HepG2 (cell line): Measurements from ENCODE around the gene KCTD6. TPM values are rescaled to one million over a fixed set of nuclear protein-coding genes. Genes with fewer than 3 reads are reported as not detected.

Experiments
- ATF1 ChIP-seq: IDR thresholded peaks from 2 replicates; pipeline ENCODE4 v1.6.1; 2016; ENCODE audit warnings: mild to moderate bottlenecking, control low read depth
- BORCS8-MEF2B ChIP-seq: sonication (generic); formaldehyde crosslinking; IDR thresholded peaks from 2 replicates; pipeline ENCODE4 v1.8.0; 2022; ENCODE audit warnings: mild to moderate bottlenecking, missing genetic modification reagents
- BRD4 ChIP-seq: sonication (generic); formaldehyde crosslinking; IDR thresholded peaks from 2 replicates; pipeline ENCODE4 v1.4.0; 2020; ENCODE audit warnings: missing genetic modification reagents
- ESRRA ChIP-seq: sonication (generic); formaldehyde crosslinking; IDR thresholded peaks from 2 replicates; pipeline ENCODE4 v1.5.1; 2020; ENCODE audit warnings: mild to moderate bottlenecking, low read depth, missing genetic modification reagents
- GATA4 ChIP-seq: sonication (generic); IDR thresholded peaks from 2 replicates; pipeline ENCODE4 v1.6.1; 2016; ENCODE audit warnings: antibody characterized with exemption, low read depth, borderline replicate concordance
- HNF4A ChIP-seq: sonication (generic); formaldehyde crosslinking; IDR thresholded peaks from 2 replicates; pipeline ENCODE4 v1.4.0; 2020; ENCODE audit warnings: missing genetic modification reagents
- HNRNPH1 ChIP-seq: fragments of 200-400 bp; formaldehyde crosslinking; optimal IDR thresholded peaks from 2 replicates; pipeline ENCODE3; 2017; ENCODE audit warnings: mild to moderate bottlenecking, low read depth, low read length
- HOXA7 ChIP-seq: sonication (generic); formaldehyde crosslinking; IDR thresholded peaks from 2 replicates; pipeline ENCODE4 v1.8.1; 2022; ENCODE audit warnings: mild to moderate bottlenecking, missing genetic modification reagents, moderate library complexity
- KDM5B ChIP-seq: sonication (generic); formaldehyde crosslinking; IDR thresholded peaks from 2 replicates; pipeline ENCODE4 v1.4.0; 2020; ENCODE audit warnings: missing genetic modification reagents, mild to moderate bottlenecking, borderline replicate concordance
- PHF8 ChIP-seq: sonication (generic); formaldehyde crosslinking; IDR thresholded peaks from 2 replicates; pipeline ENCODE4 v1.5.0; 2020; ENCODE audit warnings: missing genetic modification reagents
- POLR2AphosphoS5 ChIP-seq: IDR thresholded peaks from 2 replicates; pipeline ENCODE4 v1.6.1; 2012; ENCODE audit warnings: low read depth, low read length
- POLR2G ChIP-seq: fragments of 200-400 bp; formaldehyde crosslinking; IDR thresholded peaks from 2 replicates; pipeline ENCODE4 v1.6.1; 2018; ENCODE audit warnings: mild to moderate bottlenecking, low read depth, low read length, moderate library complexity
- REPIN1 ChIP-seq: sonication (generic); formaldehyde crosslinking; IDR thresholded peaks from 2 replicates; pipeline ENCODE4 v1.8.0; 2022; ENCODE audit warnings: missing genetic modification reagents, low read depth, mild to moderate bottlenecking, borderline replicate concordance
- RNF2 ChIP-seq: fragments of 450-650 bp; conservative IDR thresholded peaks from 2 replicates; pipeline ENCODE4 v1.6.1; 2016; ENCODE audit warnings: low read depth
- SETDB1 ChIP-seq: sonication (generic); formaldehyde crosslinking; IDR thresholded peaks from 2 replicates; pipeline ENCODE4 v1.5.1; 2020; ENCODE audit warnings: missing genetic modification reagents, mild to moderate bottlenecking, borderline replicate concordance
- SSRP1 ChIP-seq: IDR thresholded peaks from 2 replicates; pipeline ENCODE4 v1.6.1; 2016; ENCODE audit warnings: control low read depth
- TAF1 ChIP-seq: sonication (generic); formaldehyde crosslinking; IDR thresholded peaks from 2 replicates; pipeline ENCODE4 v1.4.0; 2020; ENCODE audit warnings: missing genetic modification reagents
- ZNF292 ChIP-seq: sonication (generic); formaldehyde crosslinking; IDR thresholded peaks from 2 replicates; pipeline ENCODE4 v1.8.1; 2022; ENCODE audit warnings: mild to moderate bottlenecking, low read depth, missing genetic modification reagents, borderline replicate concordance
- ZNF296 ChIP-seq: sonication (generic); formaldehyde crosslinking; conservative IDR thresholded peaks from 2 replicates; pipeline ENCODE4 v1.5.0; 2020; ENCODE audit warnings: mild to moderate bottlenecking, missing genetic modification reagents
- ZNF350 ChIP-seq: sonication (generic); formaldehyde crosslinking; IDR thresholded peaks from 2 replicates; pipeline ENCODE4 v1.4.0; 2020; ENCODE audit warnings: mild to moderate bottlenecking, low read depth, missing genetic modification reagents, borderline replicate concordance
- ZNF547 ChIP-seq: sonication (generic); formaldehyde crosslinking; IDR thresholded peaks from 2 replicates; pipeline ENCODE4 v1.5.1; 2020; ENCODE audit warnings: mild to moderate bottlenecking, missing genetic modification reagents
- ZNF616 ChIP-seq: sonication (generic); formaldehyde crosslinking; IDR thresholded peaks from 2 replicates; pipeline ENCODE4 v1.5.0; 2020; ENCODE audit warnings: low read depth, mild to moderate bottlenecking, missing genetic modification reagents
- ZNF891 ChIP-seq: sonication (generic); formaldehyde crosslinking; IDR thresholded peaks from 2 replicates; pipeline ENCODE4 v1.5.0; 2020; ENCODE audit warnings: mild to moderate bottlenecking, missing genetic modification reagents
- polyA plus RNA-seq, 8 experiments: library from polyadenylated mRNA; depleted of rRNA in 3 of 8; stranded (reverse) in 7 of 8; unstranded in 1 of 8; fragments of >200 nt; fragmentation: Illumina TruSeq in 4 of 8; extraction: Trizol in 4 of 8; gene quantifications; 2 replicates each; pipeline versions ENCODE4 v1.2.1 to v1.2.3, GENCODE V29; 2011 to 2016; ENCODE audit warnings: low read depth in 4 of 8, missing spikeins in 1 of 8, mixed read lengths in 1 of 8; ENCODE audit not compliant: insufficient read depth in 1 of 8
- total RNA-seq, 5 experiments: library from RNA; depleted of rRNA; stranded (reverse); fragments of >200 nt; fragmentation: Illumina TruSeq; extraction: Trizol; gene quantifications; 2 replicates each; pipeline ENCODE4 v1.2.3, GENCODE V29; 2016; ENCODE audit warnings: low read depth in 1 of 5
- TF ChIP-seq, protein P1 (sequence below): IDR thresholded peaks from 2 replicates; pipeline ENCODE4 v1.6.1; 2016; ENCODE audit warnings: low read depth, control low read depth
- TF ChIP-seq, protein P2 (sequence below): sonication (generic); formaldehyde crosslinking; conservative IDR thresholded peaks from 2 replicates; pipeline ENCODE4 v1.4.0; 2020; ENCODE audit warnings: mild to moderate bottlenecking, missing genetic modification reagents, moderate library complexity

Gene KCTD6
- total and polyA plus RNA-seq, 2 of the 13 experiments (the other 11 are each of a cell fraction or from before 2014, with no cell fraction given) = 13.4 to 14.2 TPM

DNA sequence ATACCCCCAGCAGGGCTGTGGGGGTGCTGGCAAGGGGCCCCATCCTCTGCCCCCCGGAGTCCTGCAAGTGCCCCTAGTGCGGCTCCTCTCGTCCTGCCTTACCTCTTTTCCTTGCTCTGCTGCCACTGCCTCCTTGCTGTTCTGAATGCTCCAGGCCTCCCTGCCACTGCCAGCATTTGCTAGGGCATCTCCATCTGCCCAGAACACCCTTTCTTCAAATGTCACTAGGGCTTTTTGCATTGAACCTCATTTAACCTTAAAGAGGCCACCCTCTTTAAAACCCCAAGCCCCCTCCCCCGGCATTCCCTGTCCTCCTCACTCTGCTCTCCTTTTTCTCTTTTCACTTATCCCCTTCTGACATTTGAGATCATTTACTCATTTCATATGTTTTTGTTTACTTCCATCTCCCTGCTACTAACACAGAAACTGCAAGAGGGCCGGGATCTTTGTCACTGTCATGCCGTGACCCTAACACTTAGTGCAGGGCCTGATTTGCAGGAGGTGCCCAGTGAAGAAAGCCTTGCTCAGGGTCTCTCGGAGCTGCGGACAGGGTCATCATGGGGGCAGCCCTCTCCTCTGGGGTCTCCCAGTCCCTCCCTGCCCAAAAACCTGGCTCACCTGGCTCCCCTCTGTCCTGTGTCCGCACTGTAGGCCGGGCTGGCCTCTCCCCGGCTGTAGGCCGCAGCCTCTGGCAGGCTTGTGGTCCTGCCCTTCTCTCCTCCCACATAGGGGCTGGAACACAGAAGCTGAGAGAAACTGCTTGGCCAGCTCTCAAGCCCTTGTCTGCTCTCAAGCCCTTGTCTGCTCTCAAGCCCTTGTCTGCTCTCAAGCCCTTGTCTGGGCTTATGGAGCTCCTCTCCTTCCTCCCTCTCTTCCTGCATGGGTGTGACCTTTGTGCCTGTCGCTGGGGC lies 44.9 kb downstream of the KCTD6 start, which contains the start of gene ACOX2 (continued):
- TF ChIP-seq REPIN1 (CRISPR knock-in tag) (peak; percentile 31; the same call in 1 of the 2 replicates), ZNF350 (CRISPR knock-in tag) (peak; percentile 59; the same call in 1 of the 2 replicates), KDM5B (CRISPR knock-in tag) (peak; percentile 27; the same call in 1 of the 2 replicates), PHF8 (peak; percentile 82), ZNF891 (CRISPR knock-in tag) (0 out of 2 replicates have a peak, but pooled peaks have one; percentile 30), HNF4A (CRISPR knock-in tag) (peak; percentile 75), ESRRA (CRISPR knock-in tag) (no peak; the same call in 1 of the 2 replicates), POLR2AphosphoS5 (peak; percentile 67), TAF1 (peak; percentile 49; the same call in 1 of the 2 replicates), BRD4 (CRISPR knock-in tag) (0 out of 2 replicates have a peak, but pooled peaks have one; percentile 61), BORCS8-MEF2B (CRISPR knock-in tag) (peak; percentile 64; the same call in 1 of the 2 replicates), RNF2 (no peak), SETDB1 (0 out of 2 replicates have a peak, but pooled peaks have one; percentile 70), ZNF616 (CRISPR knock-in tag) (0 out of 2 replicates have a peak, but pooled peaks have one; percentile 70), SSRP1 (no peak), HOXA7 (CRISPR knock-in tag) (no peak), GATA4 (no peak), ZNF296 (no peak), ZNF547 (peak; percentile 70; the same call in 1 of the 2 replicates), HNRNPH1 (no peak), ATF1 (CRISPR knock-in tag) (no peak), POLR2G (peak; percentile 75), ZNF292 (peak; percentile 78; the same call in 1 of the 2 replicates)
- TF ChIP-seq, protein P1, sequence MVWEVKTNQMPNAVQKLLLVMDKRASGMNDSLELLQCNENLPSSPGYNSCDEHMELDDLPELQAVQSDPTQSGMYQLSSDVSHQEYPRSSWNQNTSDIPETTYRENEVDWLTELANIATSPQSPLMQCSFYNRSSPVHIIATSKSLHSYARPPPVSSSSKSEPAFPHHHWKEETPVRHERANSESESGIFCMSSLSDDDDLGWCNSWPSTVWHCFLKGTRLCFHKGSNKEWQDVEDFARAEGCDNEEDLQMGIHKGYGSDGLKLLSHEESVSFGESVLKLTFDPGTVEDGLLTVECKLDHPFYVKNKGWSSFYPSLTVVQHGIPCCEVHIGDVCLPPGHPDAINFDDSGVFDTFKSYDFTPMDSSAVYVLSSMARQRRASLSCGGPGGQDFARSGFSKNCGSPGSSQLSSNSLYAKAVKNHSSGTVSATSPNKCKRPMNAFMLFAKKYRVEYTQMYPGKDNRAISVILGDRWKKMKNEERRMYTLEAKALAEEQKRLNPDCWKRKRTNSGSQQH = 0 out of 2 replicates have a peak, but pooled peaks have one; percentile 31
- TF ChIP-seq, protein P2, sequence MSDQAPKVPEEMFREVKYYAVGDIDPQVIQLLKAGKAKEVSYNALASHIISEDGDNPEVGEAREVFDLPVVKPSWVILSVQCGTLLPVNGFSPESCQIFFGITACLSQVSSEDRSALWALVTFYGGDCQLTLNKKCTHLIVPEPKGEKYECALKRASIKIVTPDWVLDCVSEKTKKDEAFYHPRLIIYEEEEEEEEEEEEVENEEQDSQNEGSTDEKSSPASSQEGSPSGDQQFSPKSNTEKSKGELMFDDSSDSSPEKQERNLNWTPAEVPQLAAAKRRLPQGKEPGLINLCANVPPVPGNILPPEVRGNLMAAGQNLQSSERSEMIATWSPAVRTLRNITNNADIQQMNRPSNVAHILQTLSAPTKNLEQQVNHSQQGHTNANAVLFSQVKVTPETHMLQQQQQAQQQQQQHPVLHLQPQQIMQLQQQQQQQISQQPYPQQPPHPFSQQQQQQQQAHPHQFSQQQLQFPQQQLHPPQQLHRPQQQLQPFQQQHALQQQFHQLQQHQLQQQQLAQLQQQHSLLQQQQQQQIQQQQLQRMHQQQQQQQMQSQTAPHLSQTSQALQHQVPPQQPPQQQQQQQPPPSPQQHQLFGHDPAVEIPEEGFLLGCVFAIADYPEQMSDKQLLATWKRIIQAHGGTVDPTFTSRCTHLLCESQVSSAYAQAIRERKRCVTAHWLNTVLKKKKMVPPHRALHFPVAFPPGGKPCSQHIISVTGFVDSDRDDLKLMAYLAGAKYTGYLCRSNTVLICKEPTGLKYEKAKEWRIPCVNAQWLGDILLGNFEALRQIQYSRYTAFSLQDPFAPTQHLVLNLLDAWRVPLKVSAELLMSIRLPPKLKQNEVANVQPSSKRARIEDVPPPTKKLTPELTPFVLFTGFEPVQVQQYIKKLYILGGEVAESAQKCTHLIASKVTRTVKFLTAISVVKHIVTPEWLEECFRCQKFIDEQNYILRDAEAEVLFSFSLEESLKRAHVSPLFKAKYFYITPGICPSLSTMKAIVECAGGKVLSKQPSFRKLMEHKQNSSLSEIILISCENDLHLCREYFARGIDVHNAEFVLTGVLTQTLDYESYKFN (CRISPR knock-in tag) = peak; percentile 26; the same call in 1 of the 2 replicates
